ENCODE data around the gene CTIF. TPM values are rescaled to one million over a fixed set of nuclear protein-coding genes. Genes with fewer than 3 reads are reported as not detected.

CTIF gene
- polyA plus RNA-seq, 3 donors, result 11.7 to 74.2 (median 39.8) TPM

- WGBS, 3 donors, result 41 to 60% (median 54%) methylated on average over 29 of the region's 29 CpGs
- no peak overlapping the region for H3K27ac ChIP-seq (ENCODE audit: low read depth, low read length)
Measured at GRCh38 chr18:48663931-48664847, 125.4 kb downstream of the CTIF start.

DNA sequence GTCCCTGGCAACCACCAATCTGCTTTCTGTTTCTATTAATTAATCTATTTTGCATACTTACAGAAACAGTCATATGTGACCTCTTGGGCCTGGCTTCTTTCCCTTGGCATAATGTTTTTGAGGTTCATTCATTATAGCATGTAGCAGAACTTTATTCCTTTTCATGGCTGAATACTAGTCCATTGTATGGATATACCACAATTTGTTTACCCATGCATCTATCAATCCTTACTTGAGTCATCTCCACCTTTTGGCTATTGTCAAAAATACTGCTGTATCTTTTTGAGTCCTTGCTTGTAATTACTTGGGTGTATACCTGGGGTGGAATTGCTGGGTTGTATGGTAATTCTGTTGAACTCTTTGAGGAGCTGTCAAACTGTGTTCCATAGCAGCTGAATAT, 126.8 kb downstream of the CTIF start:
- H3K27ac ChIP-seq (ENCODE audit: low read depth, low read length), result no peak overlapping the region

DNA sequence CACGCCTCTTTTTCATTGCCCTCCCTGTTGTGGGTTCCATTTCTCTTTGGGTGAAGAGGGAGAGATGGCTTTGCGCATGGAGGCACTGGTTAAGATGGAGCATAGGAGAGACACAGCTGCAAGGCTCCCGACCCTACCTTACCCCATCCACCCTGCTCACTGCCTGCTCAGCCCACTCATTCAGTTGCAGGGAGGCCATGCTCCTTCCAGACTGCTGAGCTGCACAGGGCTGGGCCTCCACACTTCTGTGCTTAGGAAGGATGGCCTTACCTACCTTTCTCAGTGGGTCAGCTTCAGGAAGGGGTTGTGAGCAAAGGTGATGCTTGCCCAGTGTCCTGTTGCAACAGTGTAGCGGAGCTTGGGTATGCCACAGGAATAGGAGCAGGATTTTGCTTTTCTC, 127.8 kb downstream of the CTIF start:
- no peak overlapping the region for H3K27ac ChIP-seq (ENCODE audit: low read depth, low read length)
- 82 to 95% (median 88%) methylated on average over 4 of the region's 4 CpGs for WGBS, 3 donors

DNA sequence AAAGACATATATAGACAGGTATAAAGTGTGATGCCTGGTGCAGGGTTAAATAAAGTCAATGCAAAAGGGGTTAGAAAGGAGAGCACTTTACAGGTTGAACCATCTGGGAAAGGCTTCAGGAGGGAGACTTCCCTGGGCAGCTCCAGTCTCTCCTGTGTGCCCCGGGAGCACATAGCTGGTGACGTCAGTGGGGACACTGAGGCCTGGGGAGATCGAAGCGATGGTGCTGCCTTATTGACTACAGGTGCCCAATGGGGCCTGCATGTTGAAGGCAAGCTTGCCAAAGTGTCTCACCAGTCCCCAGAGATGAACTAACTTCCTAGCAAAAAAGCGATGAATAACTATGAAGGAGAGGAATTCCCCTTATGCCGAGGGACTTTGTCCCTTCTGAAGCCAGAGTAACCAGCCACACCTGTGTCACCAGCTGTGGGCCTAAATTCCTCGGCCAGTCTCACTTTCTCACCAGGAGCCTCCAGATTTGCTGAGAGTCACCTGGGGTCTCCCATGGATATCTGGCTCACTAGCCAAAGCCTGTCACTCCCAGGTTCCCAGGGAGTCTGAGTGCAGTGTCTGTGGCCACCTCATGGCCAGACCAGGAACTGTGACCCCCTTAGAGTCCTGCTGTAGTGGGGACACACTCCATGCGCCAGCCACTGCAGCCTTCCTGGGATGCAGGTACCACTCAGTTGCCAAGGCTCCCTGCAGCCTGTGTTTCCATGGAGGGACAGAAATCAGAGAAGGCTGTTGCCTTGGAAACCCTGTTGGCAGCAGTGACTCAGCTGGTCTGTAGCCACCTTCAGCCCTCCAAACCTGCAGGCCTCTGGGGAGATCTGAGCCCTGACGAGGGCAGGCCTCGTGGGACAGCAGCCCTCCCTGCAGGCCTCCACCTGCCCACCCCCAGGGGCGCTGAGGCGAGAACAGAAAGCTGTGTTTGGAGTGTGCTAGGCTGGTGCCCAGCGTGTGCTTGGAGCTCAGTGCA, 128.7 kb downstream of the CTIF start:
- H3K27ac ChIP-seq (ENCODE audit: low read depth, low read length), result no peak overlapping the region
- WGBS, 3 donors, result 89 to 93% (median 89%) methylated on average over 13 of the region's 13 CpGs

- H3K27ac ChIP-seq (ENCODE audit: low read depth, low read length), result no peak overlapping the region
- WGBS, 3 donors, result 91 to 95% (median 94%) methylated on average over 15 of the region's 15 CpGs
Measured at GRCh38 chr18:48668466-48669179, 129.8 kb downstream of the CTIF start.

GRCh38 chr18:48669180-48669675, 130.4 kb downstream of the CTIF start:
- H3K27ac ChIP-seq (ENCODE audit: low read depth, low read length), result no peak overlapping the region
- 80 to 86% (median 84%) methylated on average over 3 of the region's 3 CpGs for WGBS, 3 donors

DNA sequence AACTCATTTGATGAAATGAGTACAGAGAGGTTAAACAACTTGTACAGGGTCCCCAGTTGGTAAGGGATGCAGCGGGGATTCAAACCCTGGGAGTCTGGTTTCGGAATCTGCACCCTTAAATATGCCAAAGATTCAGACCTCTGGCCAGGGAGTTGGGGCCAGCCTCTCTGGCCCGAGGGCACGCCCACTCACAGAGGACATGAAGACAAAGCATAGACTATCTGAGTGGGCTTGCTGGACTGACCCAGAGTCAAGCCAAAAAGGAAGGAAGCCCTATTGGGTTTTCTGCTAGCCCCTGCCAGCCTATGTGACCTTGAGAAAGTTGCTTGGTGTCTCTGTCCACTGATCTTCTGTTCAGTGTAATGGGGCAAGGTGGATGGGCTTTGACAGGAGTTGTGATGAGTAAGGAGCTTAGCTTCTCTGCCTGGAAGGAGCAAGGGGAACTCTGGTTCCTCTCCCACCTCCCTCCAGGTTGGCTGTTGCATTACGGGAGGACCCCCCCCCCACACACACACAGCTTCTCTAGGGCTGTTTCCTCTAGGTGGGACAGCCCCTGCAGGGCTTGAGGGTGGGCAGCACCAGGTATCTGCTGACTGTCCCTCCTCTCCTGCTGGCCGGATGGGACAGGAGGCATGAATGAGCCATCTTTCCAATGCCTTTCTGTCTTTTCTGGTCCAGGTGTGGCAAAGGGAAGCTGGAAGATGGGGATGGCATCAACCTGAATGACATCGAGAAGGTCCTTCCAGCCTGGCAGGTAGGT, 131.3 kb downstream of the CTIF start:
- no peak overlapping the region for H3K27ac ChIP-seq (ENCODE audit: low read depth, low read length)
- WGBS, 3 donors, result 93 to 98% (median 95%) methylated on average over 7 of the region's 7 CpGs

GRCh38 chr18:48670751-48671560, 132.1 kb downstream of the CTIF start:
- no peak overlapping the region for H3K27ac ChIP-seq (ENCODE audit: low read depth, low read length)
- 97 to 100% (median 99%) methylated on average over 4 of the region's 4 CpGs for WGBS, 3 donors

DNA sequence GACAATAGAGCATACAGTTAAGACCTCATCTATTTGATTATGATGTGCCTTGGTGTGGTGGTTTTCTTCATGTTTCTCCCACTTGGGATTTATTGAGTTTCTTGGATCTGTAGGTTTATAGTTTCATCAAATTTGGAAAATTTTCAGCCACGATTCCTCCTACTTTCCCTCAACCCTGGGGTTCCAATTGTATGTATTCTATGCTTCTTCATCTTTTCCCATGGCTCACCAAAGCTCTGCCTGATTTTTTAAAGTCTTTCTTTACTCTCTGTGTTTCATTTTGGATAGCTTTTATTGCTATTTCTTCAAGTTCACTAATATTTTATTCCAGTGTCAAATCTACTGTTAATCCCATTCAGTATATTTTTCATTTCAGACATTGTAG, 132.7 kb downstream of the CTIF start:
- no peak overlapping the region for H3K27ac ChIP-seq (ENCODE audit: low read depth, low read length)
- WGBS, 3 donors, result 100% methylated on average over 1 of the region's 1 CpG

DNA sequence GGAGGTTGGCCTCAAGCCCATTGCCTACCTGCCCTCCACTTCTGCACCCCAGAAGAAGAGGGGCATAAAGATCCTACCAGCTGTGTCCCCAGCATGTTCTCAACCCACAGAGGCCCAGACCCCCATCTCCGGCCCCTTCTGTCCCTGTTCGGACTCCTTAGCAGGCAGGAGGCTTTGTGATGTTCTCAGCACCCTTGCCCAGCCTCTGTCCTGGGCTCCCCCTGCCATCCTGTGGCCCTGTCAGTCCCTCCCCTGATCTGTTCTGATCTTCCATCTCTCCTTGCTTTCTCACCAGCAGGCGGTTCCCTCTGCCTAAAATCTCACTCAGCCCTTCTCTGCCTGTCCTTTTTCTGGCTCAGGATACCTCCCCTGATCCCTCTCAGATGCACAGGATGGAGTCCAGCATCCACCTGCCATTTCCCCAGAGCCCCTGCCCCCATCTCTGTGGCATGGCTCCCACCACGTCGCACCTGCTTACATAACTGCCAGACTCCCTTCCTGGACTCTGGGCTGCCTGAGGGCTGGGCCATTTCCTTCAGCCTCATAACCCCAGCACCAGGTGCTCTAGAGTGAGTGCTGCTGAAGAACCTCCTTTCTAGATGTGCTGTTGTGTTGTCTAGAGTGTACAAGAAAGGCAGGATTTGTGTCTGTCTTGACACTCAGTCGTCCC, 134.0 kb downstream of the CTIF start:
- 74 to 85% (median 81%) methylated on average over 6 of the region's 6 CpGs for WGBS, 3 donors
- no peak overlapping the region for H3K27ac ChIP-seq (ENCODE audit: low read depth, low read length)

DNA sequence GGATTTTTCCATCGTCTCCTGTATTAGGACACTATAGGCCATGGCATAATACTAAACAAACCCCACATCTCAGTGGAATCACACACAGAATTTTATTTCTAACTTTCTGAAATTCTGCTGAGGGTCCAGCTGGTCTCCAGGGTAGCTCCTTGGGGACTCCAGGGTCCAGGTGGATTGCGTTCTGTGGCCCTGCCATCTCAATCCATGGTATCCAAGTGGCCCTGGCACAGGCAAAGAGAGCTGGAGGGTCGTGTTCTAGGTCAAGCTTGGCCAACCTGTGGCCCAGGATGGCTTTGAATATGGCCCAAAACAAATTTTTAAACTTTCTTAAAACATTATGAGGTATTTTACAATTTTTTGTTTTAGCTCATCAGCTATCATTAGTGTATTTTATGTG, 134.6 kb downstream of the CTIF start:
- WGBS, 3 donors, result 63 to 71% (median 63%) methylated on average over 3 of the region's 3 CpGs
- H3K27ac ChIP-seq (ENCODE audit: low read depth, low read length), result no peak overlapping the region

DNA sequence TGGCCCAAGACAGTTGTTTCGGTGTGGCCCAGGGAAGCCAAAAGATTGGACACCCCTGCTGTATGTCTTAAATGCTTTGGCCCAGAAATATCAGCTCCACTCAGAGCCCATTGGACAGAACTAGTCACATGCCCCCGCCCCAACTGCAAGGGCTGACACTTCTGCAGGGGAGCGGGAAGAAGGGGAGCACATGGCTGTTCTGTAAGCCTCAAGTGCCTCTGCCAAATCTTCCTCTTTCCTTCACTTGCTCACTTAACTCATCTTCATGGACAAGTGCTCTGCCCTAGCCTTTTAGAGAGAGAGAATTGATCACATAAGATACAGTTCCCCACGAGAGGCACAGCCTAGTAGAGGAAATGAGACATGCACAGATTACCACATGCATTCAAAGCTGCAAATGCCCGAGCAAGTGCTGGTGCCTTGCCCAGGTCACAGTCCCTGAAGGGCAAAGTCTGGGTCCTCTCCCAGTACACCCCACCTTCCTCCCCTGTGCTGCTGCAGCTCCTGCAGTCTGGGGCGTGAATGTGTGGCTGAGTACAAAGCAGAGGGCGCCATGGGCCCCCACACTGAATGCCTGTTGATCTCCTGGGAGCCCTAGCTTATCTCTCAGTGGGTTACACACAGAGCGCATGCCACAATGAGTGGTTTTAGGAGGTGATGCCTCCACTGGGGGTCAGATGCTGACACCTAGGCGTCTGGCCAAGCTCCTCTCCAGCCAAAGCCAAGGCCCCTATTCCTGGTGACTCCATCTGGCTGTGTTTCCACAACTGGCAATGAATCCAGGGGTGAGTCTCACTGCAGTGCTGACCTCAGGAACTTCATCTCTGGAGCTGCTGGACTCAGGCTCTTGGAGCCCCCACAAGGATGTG, 135.3 kb downstream of the CTIF start:
- WGBS, 3 donors, result 75 to 80% (median 76%) methylated on average over 9 of the region's 9 CpGs
- H3K27ac ChIP-seq (ENCODE audit: low read depth, low read length), result no peak overlapping the region

DNA sequence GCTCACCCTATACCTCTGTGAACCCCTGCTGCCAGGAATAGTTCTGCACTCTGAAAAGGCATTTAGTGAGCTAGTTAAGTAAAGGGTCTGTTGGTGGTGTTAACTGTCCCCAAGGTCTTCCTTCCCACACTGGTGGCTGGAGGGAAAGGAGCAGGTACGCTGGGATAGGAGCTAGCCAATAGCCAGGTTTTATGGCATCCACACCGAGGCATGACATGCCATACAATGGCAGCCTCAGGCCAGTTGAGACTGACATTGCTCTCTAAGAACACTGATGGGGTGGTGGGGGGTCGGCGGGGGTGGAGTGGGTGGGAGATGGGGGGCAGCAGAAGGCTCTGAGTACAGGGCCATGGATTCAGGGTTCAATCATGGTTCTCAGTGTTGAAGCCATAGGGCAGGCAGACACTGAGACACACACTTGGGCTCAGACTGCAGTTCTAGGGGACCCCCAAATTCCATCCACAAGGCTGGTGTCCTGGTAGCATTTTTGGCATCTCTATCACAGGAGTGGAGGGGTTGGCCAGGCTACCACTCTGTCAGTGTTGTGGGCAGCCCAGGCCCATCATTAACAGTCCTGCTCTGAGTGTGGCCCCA, 136.0 kb downstream of the CTIF start:
- WGBS, 3 donors, result 85 to 93% (median 92%) methylated on average over 4 of the region's 4 CpGs
- no peak overlapping the region for H3K27ac ChIP-seq (ENCODE audit: low read depth, low read length)

GRCh38 chr18:48675352-48675761, 136.5 kb downstream of the CTIF start:
- 11 to 14% (median 13%) methylated on average over 10 of the region's 10 CpGs for WGBS, 3 donors
- H3K27ac ChIP-seq (ENCODE audit: low read depth, low read length), result no peak overlapping the region

GRCh38 chr18:48675912-48676311, 137.1 kb downstream of the CTIF start:
- WGBS, 3 donors, result 81 to 90% (median 84%) methylated on average over 12 of the region's 12 CpGs
- H3K27ac ChIP-seq (ENCODE audit: low read depth, low read length), result no peak overlapping the region

Data from adipose tissue (tissue), 3 donors.